Fibroblast of lung (primary cell): Measurements from ENCODE around the gene ALDH1A2. TPM values are rescaled to one million over a fixed set of nuclear protein-coding genes. Genes with fewer than 3 reads are reported as not detected.

Experiments used
- DNase-seq, 2 donors: peaks; one replicate each; pipeline versions ENCODE4 v3.0.0 to v3.0.0-alpha.2; 2010; ENCODE audit warnings: low read depth in 2 of 2
- H2AFZ ChIP-seq: 2 replicates; pipeline ENCODE4 v1.5.1; 2012; ENCODE audit warnings: low read length, control low read depth, inconsistent platforms
- H3K27ac ChIP-seq: 2 replicates; pipeline ENCODE4 v1.5.1; 2011; ENCODE audit warnings: low read length, control low read depth; ENCODE audit not compliant: insufficient read depth
- H3K27me3 ChIP-seq: 2 replicates; pipeline ENCODE4 v1.5.1; 2011; ENCODE audit warnings: mild to moderate bottlenecking, low read length; ENCODE audit not compliant: control insufficient read depth, insufficient read depth
- H3K36me3 ChIP-seq: 2 replicates; pipeline ENCODE4 v1.5.1; 2011; ENCODE audit warnings: low read length; ENCODE audit not compliant: control insufficient read depth, insufficient read depth
- H3K4me1 ChIP-seq: 2 replicates; pipeline ENCODE4 v1.5.1; 2011; ENCODE audit warnings: low read length; ENCODE audit not compliant: control insufficient read depth, insufficient read depth; ENCODE audit errors: extremely low read depth
- H3K4me2 ChIP-seq: 2 replicates; pipeline ENCODE4 v1.5.1; 2011; ENCODE audit warnings: low read length, control low read depth; ENCODE audit not compliant: insufficient read depth; ENCODE audit errors: extremely low read depth
- H3K4me3 ChIP-seq, 4 experiments: fragments of 200-600 bp in 1 of 4; sonication (generic) in 1 of 4; replicated peaks in 1 of 4; 2 replicates each; pipeline ENCODE4 v1.5.1; 2011 to 2016; ENCODE audit warnings: low read length in 4 of 4, low read depth in 3 of 4, mild to moderate bottlenecking in 3 of 4, control low read depth in 2 of 4, inconsistent platforms in 1 of 4, mixed read lengths in 1 of 4; ENCODE audit not compliant: insufficient read depth in 1 of 4; ENCODE audit errors: control extremely low read depth in 1 of 4
- H3K79me2 ChIP-seq: 2 replicates; pipeline ENCODE4 v1.5.1; 2012; ENCODE audit warnings: mild to moderate bottlenecking, low read length, inconsistent platforms; ENCODE audit not compliant: control insufficient read depth, insufficient read depth
- H3K9ac ChIP-seq: 2 replicates; pipeline ENCODE4 v1.5.1; 2011; ENCODE audit warnings: mild to moderate bottlenecking, low read length, control low read depth; ENCODE audit not compliant: insufficient read depth
- H3K9me3 ChIP-seq: 2 replicates; pipeline ENCODE4 v1.5.1; 2012; ENCODE audit warnings: low read depth, low read length; ENCODE audit not compliant: control insufficient read depth, insufficient read depth
- H4K20me1 ChIP-seq: 2 replicates; pipeline ENCODE4 v1.5.1; 2011; ENCODE audit warnings: low read length; ENCODE audit not compliant: control insufficient read depth, insufficient read depth; ENCODE audit errors: extremely low read depth
- CTCF ChIP-seq, 2 donors: IDR thresholded peaks in 1 of 2; conservative IDR thresholded peaks in 1 of 2; 1 replicate in 1 of 2; 2 replicates in 1 of 2; pipeline ENCODE4 v1.5.1; 2011 to 2012; ENCODE audit warnings: low read length in 2 of 2, control low read depth in 1 of 2, inconsistent platforms in 1 of 2, low read depth in 1 of 2, mild to moderate bottlenecking in 1 of 2
- EZH2 ChIP-seq: IDR thresholded peaks from 2 replicates; pipeline ENCODE4 v1.5.1; 2012; ENCODE audit warnings: low read length, control low read depth, mild to moderate bottlenecking; ENCODE audit errors: missing control alignments
- polyA plus RNA-seq, 2 donors: library from polyadenylated mRNA; depleted of rRNA in 1 of 2; stranded (reverse) in 1 of 2; unstranded in 1 of 2; fragments of >200 nt; gene quantifications; 2 replicates each; pipeline ENCODE4 v1.2.1, GENCODE V29; 2011 to 2012; ENCODE audit warnings: missing spikeins in 1 of 2
- total RNA-seq: library from RNA; depleted of rRNA; stranded (reverse); fragments of >200 nt; gene quantifications from 2 replicates; pipeline ENCODE4 v1.2.1, GENCODE V29; 2014

ALDH1A2 gene
- total and polyA plus RNA-seq, 2 donors (not counting 1 experiment from before 2014, with no cell fraction given) = 1.1 to 2.3 TPM

DNA sequence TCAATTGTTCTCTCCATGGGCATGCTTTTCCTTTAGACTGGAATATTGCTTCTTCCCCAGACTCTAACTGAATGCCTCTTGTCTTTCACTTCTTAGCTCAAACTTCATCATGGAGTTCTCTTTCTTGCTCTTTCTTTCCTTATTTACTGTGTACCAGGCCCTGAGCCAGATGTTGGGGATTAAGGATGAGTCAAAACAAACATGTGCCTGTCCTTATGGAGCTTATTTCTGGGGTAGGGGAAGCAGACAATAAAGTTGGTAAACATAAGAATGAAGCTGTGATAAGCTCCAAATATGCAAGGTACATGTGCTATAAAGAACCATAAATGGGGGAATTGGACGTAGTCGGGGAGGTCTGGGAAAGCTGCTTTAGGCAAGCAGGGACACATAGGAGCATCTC, 145.8 kb downstream of the ALDH1A2 start:
- no peak for DNase-seq

GRCh38 chr15:57917998-57918397, 147.5 kb downstream of the ALDH1A2 start:
- H3K9ac ChIP-seq = no peak overlapping the region

More for the DNA sequence above, 145.8 kb downstream of the ALDH1A2 start:
- no peak for TF ChIP-seq EZH2
- Histone ChIP-seq H3K27ac (no peak overlapping the region), H2AFZ (no peak overlapping the region), H4K20me1 (no peaks in the 10 kb centered on the region), H3K4me3 (no peak overlapping the region), H3K9me3 (no peaks in the 10 kb centered on the region), H3K36me3 (no peaks in the 10 kb centered on the region), H3K4me1 (no peaks in the 10 kb centered on the region), H3K9ac (no peak overlapping the region), H3K4me2 (no peak overlapping the region), H3K27me3 (no peaks in the 10 kb centered on the region), H3K79me2 (no peaks in the 10 kb centered on the region)

GRCh38 chr15:57916695-57917094, 148.8 kb downstream of the ALDH1A2 start:
- H3K27me3 ChIP-seq = no peaks in the 10 kb centered on the region
- H3K4me3 ChIP-seq = no peak overlapping the region
- no peaks in the 10 kb centered on the region for H3K36me3 ChIP-seq
- H4K20me1 ChIP-seq = no peaks in the 10 kb centered on the region
- H3K79me2 ChIP-seq = no peaks in the 10 kb centered on the region
- no peak for DNase-seq
- H3K9ac ChIP-seq = no peak overlapping the region
- H2AFZ ChIP-seq = no peak overlapping the region
- no peak overlapping the region for H3K27ac ChIP-seq
- H3K4me2 ChIP-seq = no peak overlapping the region
- H3K9me3 ChIP-seq = no peaks in the 10 kb centered on the region
- no peaks in the 10 kb centered on the region for H3K4me1 ChIP-seq
- TF ChIP-seq EZH2 = no peak
- no peak for TF ChIP-seq CTCF (conservative IDR thresholded peaks at IDR 0.05 in 1 of 2, IDR thresholded peaks at IDR 0.05 in 1 of 2; ENCODE audit: low read depth in 1 of 2, low read length in 2 of 2)

More at GRCh38 chr15:57917998-57918397, 147.5 kb downstream of the ALDH1A2 start:
- no peak for TF ChIP-seq CTCF (conservative IDR thresholded peaks at IDR 0.05 in 1 of 2, IDR thresholded peaks at IDR 0.05 in 1 of 2; ENCODE audit: low read depth in 1 of 2, low read length in 2 of 2)
- no peak for TF ChIP-seq EZH2
- Histone ChIP-seq H3K4me1 (no peaks in the 10 kb centered on the region), H3K4me2 (no peak overlapping the region), H4K20me1 (no peaks in the 10 kb centered on the region), H3K27me3 (no peaks in the 10 kb centered on the region), H3K36me3 (no peaks in the 10 kb centered on the region), H2AFZ (no peak overlapping the region), H3K4me3 (no peak overlapping the region), H3K79me2 (no peaks in the 10 kb centered on the region), H3K9me3 (no peaks in the 10 kb centered on the region), H3K27ac (no peak overlapping the region)
- no peak for DNase-seq
